ENCODE measurements around the gene CITED2. TPM values are rescaled to one million over a fixed set of nuclear protein-coding genes. Genes with fewer than 3 reads are reported as not detected.
"Not testable (repeated sequence)": the region's sequence is repeated elsewhere in the genome, so short reads cannot be mapped to it uniquely, and the experiment has no call there.

The CITED2 gene
- total and polyA plus RNA-seq, 2 donors, result 32.4 to 70.8 TPM

GRCh38 chr6:139364982-139365379 lies 9.5 kb downstream of the CITED2 start:
- Histone ChIP-seq H3K27ac (ENCODE audit: low read depth) (no peak overlapping the region), H3K4me3 (ENCODE audit: low read depth, low read length) (no peak overlapping the region), H3K36me3 (ENCODE audit: insufficient read depth) (no peaks in the 10 kb centered on the region), H3K4me1 (ENCODE audit: insufficient read depth) (no peaks in the 10 kb centered on the region)
- WGBS, result 69% methylated on average over 3 of the region's 3 CpGs
- no peak for DNase-seq (ENCODE audit: extremely low spot score)

- Histone ChIP-seq H3K4me1 (ENCODE audit: insufficient read depth) (no peaks in the 10 kb centered on the region), H3K4me3 (ENCODE audit: low read depth, low read length) (no peak overlapping the region), H3K36me3 (ENCODE audit: insufficient read depth) (no peaks in the 10 kb centered on the region), H3K27ac (ENCODE audit: low read depth) (no peak overlapping the region)
- WGBS, result 55% methylated on average over 4 of the region's 4 CpGs
- DNase-seq (ENCODE audit: extremely low spot score), result no peak
Measured at GRCh38 chr6:139364302-139364981, 10.0 kb downstream of the CITED2 start.

DNA sequence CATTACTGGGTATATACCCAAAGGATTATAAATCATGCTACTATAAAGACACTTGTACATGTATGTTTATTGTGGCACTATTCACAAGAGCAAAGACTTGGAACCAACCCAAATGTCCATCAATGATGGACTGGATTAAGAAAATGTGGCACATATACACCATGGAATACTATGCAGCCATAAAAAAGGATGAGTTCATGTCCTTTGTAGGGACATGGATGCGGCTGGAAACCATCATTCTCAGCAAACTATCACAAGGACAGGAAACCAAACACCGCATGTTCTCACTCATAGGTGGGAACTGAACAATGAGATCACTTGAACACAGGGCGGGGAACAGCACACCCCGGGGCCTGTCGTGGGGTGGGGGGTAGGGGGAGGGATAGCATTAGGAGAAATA lies 10.7 kb downstream of the CITED2 start:
- H3K4me3 ChIP-seq (ENCODE audit: low read depth, low read length), result not testable (repeated sequence)
- WGBS, result 90% methylated on average over 5 of the region's 5 CpGs

DNA sequence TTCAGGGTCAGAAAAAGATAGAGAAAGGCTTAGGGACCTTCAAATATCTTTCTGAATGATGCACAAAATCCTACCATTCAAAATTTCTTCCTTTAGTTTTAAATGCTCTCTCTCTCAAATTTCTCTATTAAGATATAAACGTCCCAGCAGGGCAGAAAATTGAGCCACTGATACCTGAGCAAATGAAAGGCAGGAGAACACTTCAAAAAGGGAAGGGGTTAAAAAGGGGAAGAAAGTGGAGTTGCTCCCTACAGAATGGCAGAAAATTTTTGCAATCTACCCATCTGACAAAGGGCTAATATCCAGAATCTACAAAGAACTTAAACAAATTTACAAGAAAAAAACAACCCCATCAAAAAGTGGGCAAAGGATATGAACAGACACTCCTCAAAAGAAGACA lies 11.3 kb downstream of the CITED2 start:
- not testable (repeated sequence) for H3K36me3 ChIP-seq (ENCODE audit: insufficient read depth); H3K4me3 ChIP-seq (ENCODE audit: low read depth, low read length); H3K27ac ChIP-seq (ENCODE audit: low read depth); H3K4me1 ChIP-seq (ENCODE audit: insufficient read depth); DNase-seq (ENCODE audit: extremely low spot score)
- 80% methylated on average over 1 of the region's 1 CpG for WGBS

More for the DNA sequence above, 10.7 kb downstream of the CITED2 start:
- not testable (repeated sequence) for H3K36me3 ChIP-seq (ENCODE audit: insufficient read depth); DNase-seq (ENCODE audit: extremely low spot score); H3K27ac ChIP-seq (ENCODE audit: low read depth); H3K4me1 ChIP-seq (ENCODE audit: insufficient read depth)

- no peak overlapping the region for H3K27ac ChIP-seq (ENCODE audit: low read depth)
- no peak for DNase-seq (ENCODE audit: extremely low spot score)
- WGBS, result 78% methylated on average over 2 of the region's 2 CpGs
- H3K4me1 ChIP-seq (ENCODE audit: insufficient read depth), result no peaks in the 10 kb centered on the region
- H3K4me3 ChIP-seq (ENCODE audit: low read depth, low read length), result no peak overlapping the region
- no peaks in the 10 kb centered on the region for H3K36me3 ChIP-seq (ENCODE audit: insufficient read depth)
Measured at GRCh38 chr6:139361211-139361610, 13.2 kb downstream of the CITED2 start.

- 95% methylated on average over 2 of the region's 2 CpGs for WGBS
- H3K27ac ChIP-seq (ENCODE audit: low read depth), result no peak overlapping the region
Measured at GRCh38 chr6:139356924-139357323, 17.5 kb downstream of the CITED2 start.

DNA sequence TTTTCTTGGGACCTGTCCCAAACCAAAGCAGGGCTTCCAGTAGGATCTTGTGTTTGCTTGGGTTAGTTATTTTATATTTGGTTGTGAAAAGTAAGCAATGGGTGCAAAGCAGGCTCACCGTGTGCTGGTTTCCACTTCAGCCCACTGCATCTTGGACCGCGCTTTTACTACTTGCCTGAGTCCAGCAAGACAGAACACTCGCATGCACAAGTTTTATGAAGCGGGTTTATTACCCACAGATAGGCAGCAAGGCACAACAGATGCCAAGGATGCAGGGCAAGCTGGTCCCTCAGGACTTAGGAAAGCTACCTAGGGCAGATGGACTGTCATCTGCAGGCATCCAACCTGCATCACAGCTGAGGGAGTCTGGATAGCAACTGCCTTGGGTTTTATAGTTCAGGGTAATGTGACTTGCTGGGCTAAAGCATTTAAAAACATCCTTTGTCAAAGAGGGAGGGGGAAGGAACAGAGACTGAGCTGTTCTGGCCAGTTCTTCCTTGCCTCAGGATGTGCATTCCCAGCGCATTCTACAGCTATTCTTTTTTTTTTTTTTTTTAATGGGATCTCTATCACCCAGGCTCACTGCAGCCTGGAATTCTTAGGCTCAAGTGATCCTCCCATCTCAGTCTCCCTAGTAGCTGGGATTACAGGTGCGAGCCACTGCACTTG lies 18.5 kb downstream of the CITED2 start:
- Histone ChIP-seq H3K36me3 (ENCODE audit: insufficient read depth) (no peaks in the 10 kb centered on the region), H3K4me3 (ENCODE audit: low read depth, low read length) (no peak overlapping the region), H3K4me1 (ENCODE audit: insufficient read depth) (no peaks in the 10 kb centered on the region), H3K27ac (ENCODE audit: low read depth) (no peak overlapping the region)
- 92% methylated on average over 7 of the region's 7 CpGs for WGBS
- DNase-seq (ENCODE audit: extremely low spot score), result no peak

More at GRCh38 chr6:139356924-139357323, 17.5 kb downstream of the CITED2 start:
- no peaks in the 10 kb centered on the region for H3K36me3 ChIP-seq (ENCODE audit: insufficient read depth)
- no peaks in the 10 kb centered on the region for H3K4me1 ChIP-seq (ENCODE audit: insufficient read depth)
- H3K4me3 ChIP-seq (ENCODE audit: low read depth, low read length), result no peak overlapping the region
- DNase-seq (ENCODE audit: extremely low spot score), result no peak

GRCh38 chr6:139355172-139355571 lies 19.3 kb downstream of the CITED2 start:
- H3K36me3 ChIP-seq (ENCODE audit: insufficient read depth), result no peaks in the 10 kb centered on the region
- no peak for DNase-seq (ENCODE audit: extremely low spot score)
- no peaks in the 10 kb centered on the region for H3K4me1 ChIP-seq (ENCODE audit: insufficient read depth)
- 92% methylated on average over 2 of the region's 2 CpGs for WGBS
- no peak overlapping the region for H3K4me3 ChIP-seq (ENCODE audit: low read depth, low read length)
- H3K27ac ChIP-seq (ENCODE audit: low read depth), result no peak overlapping the region

- H3K36me3 ChIP-seq (ENCODE audit: insufficient read depth), result no peaks in the 10 kb centered on the region
- H3K4me1 ChIP-seq (ENCODE audit: insufficient read depth), result no peaks in the 10 kb centered on the region
- no peak overlapping the region for H3K27ac ChIP-seq (ENCODE audit: low read depth)
- 75% methylated on average over 4 of the region's 4 CpGs for WGBS
- DNase-seq (ENCODE audit: extremely low spot score), result no peak
- no peak overlapping the region for H3K4me3 ChIP-seq (ENCODE audit: low read depth, low read length)
Measured at GRCh38 chr6:139354189-139354588, 20.3 kb downstream of the CITED2 start.

DNA sequence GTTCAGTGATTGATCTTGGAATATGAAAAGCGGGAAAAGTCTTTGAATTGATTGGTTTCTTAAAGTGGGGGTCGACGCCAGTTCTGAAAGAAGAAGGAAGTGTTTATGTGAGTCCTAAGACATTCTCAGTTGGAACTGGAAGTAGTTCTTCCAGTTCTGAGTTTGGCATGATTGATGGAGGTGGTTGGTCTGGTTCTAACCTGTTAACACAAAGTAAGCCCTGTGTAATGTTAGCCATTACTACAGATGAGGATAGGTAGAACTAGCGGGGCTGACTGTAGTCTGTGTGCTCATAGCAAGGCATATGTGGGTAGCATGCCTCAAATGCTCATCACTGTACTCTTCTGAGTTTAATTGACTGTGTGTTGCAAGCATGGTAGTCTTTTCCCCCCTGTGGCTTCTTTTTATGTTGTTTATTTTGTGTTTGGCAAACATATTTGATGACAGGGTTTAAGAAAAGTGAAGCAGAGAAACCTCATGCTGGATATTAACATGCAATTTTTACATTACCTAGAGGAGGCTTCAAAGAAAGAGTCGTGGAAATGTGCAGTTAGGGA lies 24.9 kb downstream of the CITED2 start:
- no peak overlapping the region for H3K27ac ChIP-seq (ENCODE audit: low read depth)
- DNase-seq (ENCODE audit: extremely low spot score), result peak; percentile 60
- 31% methylated on average over 5 of the region's 5 CpGs for WGBS
- no peaks in the 10 kb centered on the region for H3K36me3 ChIP-seq (ENCODE audit: insufficient read depth)
- no peaks in the 10 kb centered on the region for H3K4me1 ChIP-seq (ENCODE audit: insufficient read depth)
- no peak overlapping the region for H3K4me3 ChIP-seq (ENCODE audit: low read depth, low read length)

DNA sequence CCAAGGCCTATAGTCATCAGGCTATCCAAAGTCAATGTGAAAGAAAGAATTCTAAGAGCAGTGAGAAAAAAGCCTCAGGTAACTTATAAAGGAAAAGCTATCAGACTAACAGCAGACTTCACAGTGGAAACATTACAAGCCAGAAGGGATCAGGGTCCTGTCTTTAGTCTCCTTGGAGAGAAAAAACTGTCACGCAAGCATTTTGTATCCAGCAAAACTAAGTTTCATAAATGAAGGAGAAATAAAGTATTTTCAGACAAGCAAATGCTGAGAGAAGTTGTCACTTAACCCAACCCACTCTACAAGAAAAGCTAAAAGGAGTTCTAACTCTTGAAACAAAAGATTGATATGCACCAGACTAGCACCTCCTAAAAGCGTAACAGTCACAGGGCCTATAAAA lies 28.1 kb downstream of the CITED2 start:
- WGBS, result 98% methylated on average over 2 of the region's 2 CpGs
- Histone ChIP-seq H3K4me3 (ENCODE audit: low read depth, low read length) (no peak overlapping the region), H3K27ac (ENCODE audit: low read depth) (no peak overlapping the region), H3K4me1 (ENCODE audit: insufficient read depth) (no peaks in the 10 kb centered on the region), H3K36me3 (ENCODE audit: insufficient read depth) (no peaks in the 10 kb centered on the region)
- DNase-seq (ENCODE audit: extremely low spot score), result no peak

DNA sequence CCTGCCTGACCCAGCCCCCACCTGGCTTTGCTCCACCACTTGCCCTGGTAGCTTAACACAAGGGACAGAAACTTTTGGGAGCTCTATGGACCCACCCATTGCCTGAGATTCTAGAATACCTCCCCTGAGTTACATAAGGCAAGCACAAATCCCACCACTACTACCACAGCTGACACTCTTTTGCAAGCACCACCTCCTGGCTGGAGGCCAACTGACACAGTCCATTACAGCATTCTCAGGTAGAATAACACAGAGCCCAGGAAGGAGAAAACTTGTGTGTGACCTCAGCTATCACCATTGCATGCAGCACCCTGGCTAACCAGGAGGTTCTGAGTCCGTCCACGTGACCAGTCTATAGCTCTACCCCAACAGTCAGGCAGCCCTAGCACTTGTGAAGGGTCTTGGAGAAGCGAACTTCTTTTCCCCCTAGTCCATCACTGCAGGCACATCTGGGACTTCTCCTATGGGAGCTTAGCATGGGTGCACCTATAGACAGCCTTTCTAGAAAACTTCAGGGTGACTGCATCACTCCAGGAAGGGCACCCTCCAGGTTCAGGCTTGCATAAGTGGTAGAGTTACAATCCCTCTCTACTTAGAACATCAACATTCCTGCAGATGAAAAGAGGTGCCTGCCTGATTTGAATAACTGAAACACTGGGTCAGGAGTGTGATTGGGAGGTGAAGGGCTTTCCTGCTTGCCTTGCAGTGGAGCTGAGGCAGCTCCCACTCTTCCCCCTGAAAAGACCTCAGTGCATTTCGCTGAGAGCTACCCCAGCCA lies 30.1 kb downstream of the CITED2 start:
- no peak overlapping the region for H3K27ac ChIP-seq (ENCODE audit: low read depth)
- no peak for DNase-seq (ENCODE audit: extremely low spot score)
- no peak overlapping the region for H3K4me3 ChIP-seq (ENCODE audit: low read depth, low read length)
- no peaks in the 10 kb centered on the region for H3K4me1 ChIP-seq (ENCODE audit: insufficient read depth)
- H3K36me3 ChIP-seq (ENCODE audit: insufficient read depth), result no peaks in the 10 kb centered on the region
- 93% methylated on average over 4 of the region's 4 CpGs for WGBS

GRCh38 chr6:139343052-139343750 lies 31.2 kb downstream of the CITED2 start:
- no peak for DNase-seq (ENCODE audit: extremely low spot score)

More at GRCh38 chr6:139343052-139343750, 31.2 kb downstream of the CITED2 start:
- H3K4me1 ChIP-seq (ENCODE audit: insufficient read depth), result no peaks in the 10 kb centered on the region
- no peaks in the 10 kb centered on the region for H3K36me3 ChIP-seq (ENCODE audit: insufficient read depth)
- H3K4me3 ChIP-seq (ENCODE audit: low read depth, low read length), result no peak overlapping the region
- WGBS, result 75% methylated on average over 2 of the region's 2 CpGs
- H3K27ac ChIP-seq (ENCODE audit: low read depth), result no peak overlapping the region
